Activated T-cell treated with anti-CD3 and anti-CD28 coated beads, Interleukin-2, amount 50 U/mL, for 4 hours (primary cell): ENCODE measurements around the gene NELL1. TPM values are rescaled to one million over a fixed set of nuclear protein-coding genes. Genes with fewer than 3 reads are reported as not detected.

Experiments used
- ATAC-seq, 2 donors: fragments of 200-7000 bp; cut with Tn5 transposase; one replicate each; pipeline ENCODE4 v1.10.0; 2021
- DNase-seq: peaks from one replicate; pipeline ENCODE4 v3.0.0-alpha.2; 2020
- H3K27me3 Mint-ChIP-seq: one replicate; pipeline ENCODE4 v1.8.0; 2021; ENCODE audit warnings: low read depth, mixed read lengths
- H3K36me3 Mint-ChIP-seq: one replicate; pipeline ENCODE4 v1.8.0; 2022; ENCODE audit warnings: mixed read lengths; ENCODE audit not compliant: insufficient read depth
- H3K4me1 Mint-ChIP-seq: one replicate; pipeline ENCODE4 v1.8.0; 2021; ENCODE audit warnings: low read depth, mixed read lengths
- H3K4me3 Mint-ChIP-seq: one replicate; pipeline ENCODE4 v1.8.0; 2021; ENCODE audit warnings: mild to moderate bottlenecking, moderate library complexity, mixed read lengths
- H3K9me3 Mint-ChIP-seq: one replicate; pipeline ENCODE4 v1.8.0; 2021; ENCODE audit warnings: mixed read lengths
- total RNA-seq, 3 donors: library from RNA; stranded (reverse); gene quantifications; one replicate each; pipeline ENCODE4 v1.2.1, GENCODE V29; 2021

NELL1 gene
- not detected for total RNA-seq

DNA sequence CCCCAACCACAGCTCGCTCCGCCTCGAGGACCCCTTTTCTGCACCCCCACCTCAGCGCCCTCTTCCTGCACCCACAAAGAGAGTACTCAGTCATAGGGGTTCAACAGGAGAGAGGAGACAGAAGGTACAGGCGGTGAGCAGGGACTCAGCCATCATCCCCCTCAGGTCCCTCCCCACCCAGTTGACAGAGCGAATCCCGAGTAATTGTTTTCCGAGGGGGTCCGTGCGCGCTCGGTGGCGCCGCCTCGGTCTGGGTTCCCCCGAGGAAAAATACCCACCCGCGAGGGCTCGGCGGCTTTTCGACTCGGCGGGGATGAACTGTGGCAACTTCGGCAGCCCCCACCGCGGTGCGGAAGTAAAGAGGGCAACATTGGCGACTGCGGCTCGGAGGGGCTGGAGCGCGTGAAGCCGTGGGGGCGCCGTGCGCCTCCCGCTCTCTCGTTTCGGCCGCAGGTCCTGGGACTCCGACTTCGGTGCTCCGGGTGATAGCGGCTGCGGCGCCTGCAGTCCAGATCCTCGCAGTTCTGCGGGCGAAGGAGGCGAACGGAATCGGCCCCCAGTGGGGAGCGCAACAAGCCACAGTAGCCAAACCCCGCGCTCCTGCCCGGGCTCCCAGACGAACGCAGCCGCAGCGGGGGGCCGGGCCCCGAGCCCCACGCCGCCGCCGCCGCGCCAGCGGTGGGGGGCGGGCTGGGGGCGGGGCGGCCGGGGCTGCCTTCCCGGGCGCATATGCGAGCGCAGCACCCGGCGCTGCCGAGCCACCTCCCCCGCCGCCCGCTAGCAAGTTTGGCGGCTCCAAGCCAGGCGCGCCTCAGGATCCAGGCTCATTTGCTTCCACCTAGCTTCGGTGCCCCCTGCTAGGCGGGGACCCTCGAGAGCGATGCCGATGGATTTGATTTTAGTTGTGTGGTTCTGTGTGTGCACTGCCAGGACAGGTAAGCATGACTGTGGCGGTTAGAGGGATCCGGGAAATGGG lies at the start of gene NELL1:
Gene NELL1 (plus strand): TSS at position 743 of the 976 bp plus-strand sequence.
- Mint-ChIP-seq H3K36me3 (no peaks in the 10 kb centered on the region), H3K9me3 (no peaks in the 10 kb centered on the region), H3K4me1 (peaks cover 2% of the 10 kb centered on the region), H3K27me3 (peaks cover 70% of the 10 kb centered on the region), H3K4me3 (no peak within 1 kb of the TSS)
- DNase-seq (no peak), ATAC-seq (peak in 1 of 2 donors; percentile 38)

DNA sequence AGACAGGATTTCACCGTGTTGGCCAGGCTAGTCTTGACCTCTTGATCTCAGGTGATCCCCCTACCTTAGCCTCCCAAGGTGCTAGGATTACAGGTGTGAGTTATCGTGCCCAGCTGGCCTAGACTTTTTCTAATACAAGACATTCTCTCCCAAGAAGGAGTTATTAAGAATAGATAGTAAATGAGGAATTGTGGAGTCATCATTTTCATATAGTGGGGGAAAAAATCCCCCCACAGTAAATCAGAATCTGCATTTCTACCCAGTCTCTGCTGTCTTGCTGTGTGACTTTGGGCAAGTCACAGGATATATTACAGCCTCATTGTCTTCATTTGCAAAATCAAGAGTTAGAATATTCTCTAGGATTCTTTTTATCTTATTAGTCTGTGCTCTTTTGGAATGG lies 48.4 kb upstream of the NELL1 start:
- DNase-seq (no peak), ATAC-seq (no peak)
- H3K9me3 Mint-ChIP-seq, result no peaks in the 10 kb centered on the region
- no peaks in the 10 kb centered on the region for H3K36me3 Mint-ChIP-seq
- no peak overlapping the region for H3K4me3 Mint-ChIP-seq
- H3K27me3 Mint-ChIP-seq, result peaks cover 14% of the 10 kb centered on the region
- H3K4me1 Mint-ChIP-seq, result no peaks in the 10 kb centered on the region

DNA sequence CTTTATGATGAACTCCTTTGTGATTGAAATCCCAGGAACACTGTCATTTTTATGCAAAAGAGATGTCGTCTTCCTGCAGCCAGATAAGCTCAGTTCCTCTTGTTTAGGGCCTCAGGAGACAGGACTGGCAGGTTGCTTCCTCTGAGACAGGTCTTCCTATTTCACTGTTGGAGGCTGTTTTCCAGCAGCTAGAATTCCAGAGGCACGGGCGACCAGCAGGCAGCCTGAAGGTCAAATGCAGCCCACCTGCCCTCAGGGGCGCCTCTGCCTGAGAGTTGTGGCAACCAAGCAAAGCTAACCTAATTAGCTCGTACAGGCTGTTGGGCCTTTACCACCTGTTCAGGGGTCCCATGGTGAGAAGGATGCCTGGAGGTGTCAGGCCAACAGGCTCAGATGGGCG lies 47.7 kb upstream of the NELL1 start:
- Mint-ChIP-seq H3K36me3 (no peaks in the 10 kb centered on the region), H3K4me3 (no peak overlapping the region), H3K4me1 (no peaks in the 10 kb centered on the region), H3K27me3 (peaks cover 16% of the 10 kb centered on the region), H3K9me3 (no peaks in the 10 kb centered on the region)
- no peak for ATAC-seq
- DNase-seq, result no peak

DNA sequence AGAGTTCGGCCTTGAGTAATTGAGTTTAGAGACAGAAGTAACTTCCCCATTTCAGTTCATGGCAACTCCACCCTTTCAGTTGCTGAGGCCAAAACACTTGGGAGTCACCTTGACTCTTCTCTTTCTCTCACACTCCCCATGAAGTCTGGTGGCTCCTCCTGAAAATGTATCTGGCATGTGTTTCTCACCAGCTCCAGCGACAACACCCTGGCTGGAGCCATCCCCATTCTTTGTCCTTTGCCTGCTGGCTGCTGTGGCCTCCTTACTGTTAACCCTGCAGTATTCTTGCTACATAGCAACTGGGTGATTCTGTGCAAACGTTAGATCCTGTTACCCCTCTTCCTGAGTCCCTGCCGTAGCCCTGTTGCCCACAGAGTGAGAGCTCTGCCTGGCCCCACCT lies 46.1 kb upstream of the NELL1 start:
- no peak for DNase-seq
- Mint-ChIP-seq H3K27me3 (peaks cover 9% of the 10 kb centered on the region), H3K36me3 (no peaks in the 10 kb centered on the region)

DNA sequence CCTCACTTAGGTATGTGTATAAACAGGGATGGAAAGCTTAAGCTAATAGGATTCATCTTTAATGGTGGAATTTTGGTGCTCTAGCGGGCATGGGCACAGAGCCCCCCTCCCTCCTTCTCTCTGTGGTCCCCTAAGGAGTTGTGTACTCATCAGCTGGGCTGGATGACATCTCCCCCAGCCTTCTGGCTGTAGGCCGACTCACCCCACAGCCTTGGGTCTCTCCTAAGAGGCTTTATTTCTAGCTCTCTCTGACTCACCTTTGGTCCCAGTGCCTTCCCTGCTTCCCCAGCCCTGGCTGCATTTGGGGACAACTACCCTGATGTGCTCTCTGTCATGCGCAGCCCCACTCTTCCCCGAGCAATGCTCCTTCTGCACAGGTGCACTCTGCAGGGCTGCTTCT lies 43.1 kb upstream of the NELL1 start:
- H3K27me3 Mint-ChIP-seq, result peaks cover 7% of the 10 kb centered on the region
- H3K4me3 Mint-ChIP-seq, result no peak overlapping the region
- H3K9me3 Mint-ChIP-seq, result no peaks in the 10 kb centered on the region
- H3K36me3 Mint-ChIP-seq, result no peaks in the 10 kb centered on the region
- DNase-seq (no peak), ATAC-seq (no peak)
- no peaks in the 10 kb centered on the region for H3K4me1 Mint-ChIP-seq

More for the DNA sequence above, 46.1 kb upstream of the NELL1 start:
- no peaks in the 10 kb centered on the region for H3K9me3 Mint-ChIP-seq
- no peak for ATAC-seq
- no peaks in the 10 kb centered on the region for H3K4me1 Mint-ChIP-seq
- no peak overlapping the region for H3K4me3 Mint-ChIP-seq

DNA sequence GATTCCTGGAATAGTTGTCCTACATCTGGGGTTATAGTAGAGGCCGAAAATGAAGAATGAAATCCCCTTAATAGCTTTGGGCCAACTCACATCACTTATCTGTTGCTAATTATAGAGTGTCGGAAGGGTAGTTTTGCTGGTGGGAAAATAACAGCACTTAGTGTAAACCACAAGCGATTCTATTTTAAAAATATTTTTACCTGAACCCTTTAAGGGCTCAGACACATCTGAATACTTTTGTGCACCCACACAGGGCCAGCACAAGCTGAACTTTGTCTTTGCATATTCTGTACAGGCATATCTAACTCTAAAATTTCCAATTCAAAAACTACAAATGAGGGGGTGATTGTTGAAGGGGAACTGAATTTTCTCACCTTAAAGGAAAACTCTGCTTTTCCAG lies 42.4 kb upstream of the NELL1 start:
- no peak overlapping the region for H3K4me3 Mint-ChIP-seq
- no peak for DNase-seq
- ATAC-seq, result no peak
- no peaks in the 10 kb centered on the region for H3K9me3 Mint-ChIP-seq
- H3K27me3 Mint-ChIP-seq, result peaks cover 7% of the 10 kb centered on the region
- H3K4me1 Mint-ChIP-seq, result no peaks in the 10 kb centered on the region
- no peaks in the 10 kb centered on the region for H3K36me3 Mint-ChIP-seq

DNA sequence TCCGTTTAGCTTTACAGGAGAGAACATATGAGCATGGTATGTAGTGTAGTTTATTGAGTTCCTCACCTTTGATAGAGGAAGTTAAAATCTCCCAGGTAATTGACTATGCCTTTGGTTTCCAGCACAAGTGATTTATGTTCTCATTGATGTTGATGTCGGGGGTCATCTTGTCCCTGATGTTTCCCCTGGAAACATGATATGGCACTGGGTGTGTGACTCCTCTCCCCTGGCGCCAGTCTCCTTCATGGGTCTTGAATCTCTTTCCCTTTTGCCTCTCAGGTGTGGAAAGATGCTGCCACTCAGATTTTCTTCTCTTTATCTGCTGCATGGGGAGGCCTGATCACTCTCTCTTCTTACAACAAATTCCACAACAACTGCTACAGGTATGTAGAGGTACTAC lies 41.7 kb upstream of the NELL1 start:
- H3K4me1 Mint-ChIP-seq, result no peaks in the 10 kb centered on the region
- no peak overlapping the region for H3K4me3 Mint-ChIP-seq
- H3K27me3 Mint-ChIP-seq, result peaks cover 7% of the 10 kb centered on the region
- ATAC-seq (no peak), DNase-seq (no peak)
- no peaks in the 10 kb centered on the region for H3K9me3 Mint-ChIP-seq
- no peaks in the 10 kb centered on the region for H3K36me3 Mint-ChIP-seq

DNA sequence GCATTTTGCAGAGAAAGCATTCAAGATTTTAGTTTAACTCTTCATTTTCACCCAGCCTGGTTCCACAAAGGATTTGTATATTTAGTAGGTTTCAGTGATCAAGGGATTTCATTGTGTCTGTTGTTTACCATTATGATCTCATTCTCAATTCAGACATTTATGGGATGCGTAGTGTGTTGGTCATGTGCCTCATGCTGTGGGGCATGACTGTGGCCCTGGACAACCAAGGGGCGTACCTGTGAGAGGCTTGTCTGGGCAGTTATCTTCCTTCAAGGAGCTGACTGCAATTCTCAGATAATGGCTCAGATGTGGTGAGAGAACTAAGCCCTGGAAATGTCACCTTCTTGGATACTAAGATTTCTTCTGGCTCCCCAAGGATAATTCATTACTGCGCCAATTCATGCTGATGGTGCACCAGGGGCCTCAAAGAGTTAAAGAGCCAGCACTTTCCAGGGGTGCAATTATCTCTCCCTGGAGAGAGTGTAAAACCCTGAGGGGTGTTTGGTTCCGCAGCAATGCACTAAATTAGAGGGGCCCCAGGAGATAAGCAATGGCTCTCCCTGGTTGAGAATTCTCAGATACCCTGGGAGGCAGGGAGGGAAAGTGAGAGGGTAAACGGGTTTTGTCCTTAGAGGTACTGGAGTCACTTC lies 37.7 kb upstream of the NELL1 start:
- no peaks in the 10 kb centered on the region for H3K4me1 Mint-ChIP-seq
- DNase-seq (no peak), ATAC-seq (no peak)
- H3K9me3 Mint-ChIP-seq, result no peaks in the 10 kb centered on the region
- H3K4me3 Mint-ChIP-seq, result no peak overlapping the region
- peaks cover 4% of the 10 kb centered on the region for H3K27me3 Mint-ChIP-seq
- no peaks in the 10 kb centered on the region for H3K36me3 Mint-ChIP-seq

DNA sequence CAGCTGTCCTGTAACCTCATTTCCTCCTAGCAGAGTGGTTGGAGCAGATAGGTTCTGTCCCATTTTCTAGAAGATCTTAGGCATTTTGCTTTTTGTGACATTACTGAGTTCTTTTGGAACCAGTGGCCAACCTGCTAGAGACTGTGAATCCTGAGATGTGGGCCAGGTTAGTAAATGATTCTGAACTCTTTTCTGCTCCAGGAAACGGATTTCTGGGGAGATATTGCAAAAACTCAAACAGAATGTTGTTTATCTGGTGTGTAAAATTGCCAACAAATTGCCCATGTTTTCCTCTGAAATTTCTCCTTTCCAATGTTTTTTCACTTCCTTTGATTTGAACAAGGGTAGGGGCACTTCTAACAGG lies 37.2 kb upstream of the NELL1 start:
- H3K36me3 Mint-ChIP-seq, result no peaks in the 10 kb centered on the region
- no peaks in the 10 kb centered on the region for H3K9me3 Mint-ChIP-seq
- H3K4me3 Mint-ChIP-seq, result no peak overlapping the region
- peaks cover 6% of the 10 kb centered on the region for H3K27me3 Mint-ChIP-seq
- DNase-seq, result no peak
- ATAC-seq, result no peak
- no peaks in the 10 kb centered on the region for H3K4me1 Mint-ChIP-seq

DNA sequence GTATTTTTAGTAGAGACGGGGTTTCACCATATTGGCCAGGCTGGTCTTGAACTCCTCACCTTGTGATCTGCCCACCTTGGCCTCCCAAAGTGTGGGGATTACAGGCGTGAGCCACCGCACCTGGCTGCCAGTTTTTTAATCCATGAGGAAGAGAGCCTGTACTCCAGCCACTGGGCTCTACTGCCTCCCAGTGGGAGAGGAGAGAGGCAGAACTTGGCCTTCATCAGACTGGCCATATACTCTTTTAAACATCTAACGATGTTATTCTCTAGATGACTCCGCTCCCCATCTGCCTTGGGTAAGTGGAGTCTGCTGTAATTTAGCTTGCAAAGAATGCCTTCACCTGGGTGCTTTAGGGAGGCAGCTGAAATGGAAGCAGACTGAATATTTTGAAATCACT lies 35.3 kb upstream of the NELL1 start:
- no peak for DNase-seq
- Mint-ChIP-seq H3K36me3 (no peaks in the 10 kb centered on the region), H3K4me1 (no peaks in the 10 kb centered on the region), H3K4me3 (no peak overlapping the region), H3K27me3 (peaks cover 7% of the 10 kb centered on the region), H3K9me3 (no peaks in the 10 kb centered on the region)
- ATAC-seq, result no peak

DNA sequence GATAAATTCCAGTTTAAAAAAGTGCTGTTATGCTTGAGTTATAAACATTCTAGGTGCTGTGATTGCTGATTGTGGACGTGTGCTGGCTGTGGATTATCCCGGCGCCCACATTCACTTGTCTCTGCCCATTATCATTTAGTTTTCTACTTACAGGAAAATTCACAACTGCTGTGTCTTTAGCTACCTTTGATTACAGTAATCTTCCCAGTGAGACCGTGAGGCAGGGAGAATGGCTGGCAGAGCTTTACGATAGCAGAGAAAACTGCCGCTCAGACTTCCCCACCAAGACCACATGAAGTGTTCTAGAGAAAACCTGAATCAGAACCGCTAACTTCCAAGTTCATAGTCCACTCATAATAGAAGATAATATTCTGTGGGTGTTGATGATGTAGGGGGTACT lies 34.6 kb upstream of the NELL1 start:
- Mint-ChIP-seq H3K36me3 (no peaks in the 10 kb centered on the region), H3K4me1 (no peaks in the 10 kb centered on the region), H3K9me3 (no peaks in the 10 kb centered on the region), H3K27me3 (peaks cover 7% of the 10 kb centered on the region), H3K4me3 (no peak overlapping the region)
- ATAC-seq, result no peak
- DNase-seq, result no peak

DNA sequence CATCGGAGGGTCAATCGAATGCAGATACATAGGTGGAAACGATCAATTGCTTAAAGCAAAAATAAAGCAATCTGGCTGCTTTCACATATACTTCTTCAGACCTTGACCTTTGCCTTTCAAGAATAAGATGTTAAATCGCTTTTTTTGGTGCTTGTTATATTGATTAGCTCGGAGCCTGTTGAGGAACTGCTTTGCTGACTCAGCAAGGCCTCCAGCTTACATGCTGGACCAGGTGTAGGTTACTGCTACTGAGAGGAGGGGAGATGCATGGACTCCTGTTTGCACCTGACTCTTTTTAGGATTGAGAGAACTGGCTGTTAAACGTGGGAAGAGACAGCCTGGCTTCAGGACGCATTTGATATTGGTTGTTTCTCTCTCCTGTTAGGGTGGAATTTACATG lies 31.3 kb upstream of the NELL1 start:
- DNase-seq (no peak), ATAC-seq (no peak)
- no peaks in the 10 kb centered on the region for H3K4me1 Mint-ChIP-seq
- no peaks in the 10 kb centered on the region for H3K36me3 Mint-ChIP-seq
- H3K27me3 Mint-ChIP-seq, result peaks cover 7% of the 10 kb centered on the region
- no peaks in the 10 kb centered on the region for H3K9me3 Mint-ChIP-seq
- H3K4me3 Mint-ChIP-seq, result no peak overlapping the region

DNA sequence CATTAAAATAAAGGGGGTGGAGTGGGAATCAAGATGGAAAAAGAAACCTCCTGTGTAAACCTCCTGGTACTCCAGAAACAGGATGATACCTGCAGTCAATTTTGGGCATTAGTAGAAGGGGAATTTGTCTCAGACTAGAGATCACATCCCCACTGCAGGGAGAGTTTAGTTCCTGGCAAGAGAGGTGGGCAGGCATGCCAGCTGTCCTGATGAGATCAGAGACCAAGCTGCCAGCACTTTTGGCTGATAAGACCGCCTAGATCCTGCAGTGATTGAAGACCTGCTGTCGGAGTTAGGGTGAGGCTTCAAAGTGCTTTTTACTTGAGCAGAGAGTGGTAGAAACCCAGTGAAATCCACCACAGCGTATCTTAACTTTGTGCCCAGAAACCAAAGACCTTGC lies 29.7 kb upstream of the NELL1 start:
- Mint-ChIP-seq H3K27me3 (peaks cover 11% of the 10 kb centered on the region), H3K36me3 (no peaks in the 10 kb centered on the region), H3K4me1 (no peaks in the 10 kb centered on the region), H3K9me3 (no peaks in the 10 kb centered on the region), H3K4me3 (no peak overlapping the region)
- no peak for ATAC-seq
- DNase-seq, result no peak

DNA sequence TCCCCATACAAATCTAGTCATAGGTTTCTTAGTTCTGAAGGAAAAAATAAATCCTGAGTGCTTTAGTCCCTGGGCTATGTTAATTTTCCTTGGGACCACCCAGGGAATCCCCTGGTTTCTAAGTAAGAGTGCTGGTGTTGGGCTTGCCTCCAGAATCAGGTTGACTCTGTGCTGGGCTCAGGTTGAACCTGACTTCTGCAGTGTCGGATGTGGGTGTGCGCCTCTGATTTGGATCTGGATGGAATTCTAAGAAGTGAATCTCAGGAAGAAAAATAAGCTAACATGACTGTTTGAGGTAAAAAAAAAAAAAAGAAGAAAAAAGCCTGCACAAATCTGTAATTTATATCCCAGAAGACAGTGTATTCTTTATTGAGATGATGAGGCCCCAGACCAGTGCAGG lies 29.0 kb upstream of the NELL1 start:
- Mint-ChIP-seq H3K4me1 (no peaks in the 10 kb centered on the region), H3K36me3 (no peaks in the 10 kb centered on the region), H3K4me3 (no peak overlapping the region), H3K9me3 (no peaks in the 10 kb centered on the region), H3K27me3 (peaks cover 17% of the 10 kb centered on the region)
- DNase-seq (no peak), ATAC-seq (no peak)

DNA sequence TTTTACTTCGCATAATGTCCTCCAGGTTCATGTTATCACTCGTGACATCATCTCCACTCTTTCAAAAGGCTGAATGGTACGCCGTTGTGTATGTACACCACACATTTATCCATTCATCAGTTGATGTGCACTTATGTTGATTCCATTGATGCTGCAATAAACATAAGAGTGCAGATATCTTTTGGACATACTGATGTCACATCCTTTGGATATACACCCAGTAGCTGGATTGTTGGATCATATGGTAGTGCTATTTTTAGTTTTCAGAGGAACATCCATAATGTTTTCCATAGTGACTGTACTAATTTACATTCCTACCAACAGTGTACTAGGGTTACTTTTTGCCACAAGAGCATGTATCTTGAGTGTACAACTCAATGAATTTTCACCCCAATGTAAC lies 25.0 kb upstream of the NELL1 start:
- DNase-seq (no peak), ATAC-seq (no peak)
- H3K9me3 Mint-ChIP-seq, result no peaks in the 10 kb centered on the region
- no peaks in the 10 kb centered on the region for H3K4me1 Mint-ChIP-seq
- H3K36me3 Mint-ChIP-seq, result no peaks in the 10 kb centered on the region
- H3K27me3 Mint-ChIP-seq, result peaks cover 10% of the 10 kb centered on the region
- H3K4me3 Mint-ChIP-seq, result no peak overlapping the region
